HAP-1 (cell line): ENCODE results near the gene LRBA.

Experiments
- DNase-seq, 2 experiments: peaks; one replicate each; pipeline ENCODE4 v3.0.0-alpha.2; 2016 to 2020; ENCODE audit warnings: low spot score in 2 of 2
- H3K27me3 ChIP-seq: fragments of 250-450 bp; sonication (Bioruptor Pico); 2 replicates; pipeline ENCODE4 v1.5.1; 2020; ENCODE audit warnings: low read depth, mild to moderate bottlenecking, moderate library complexity
- H3K36me3 ChIP-seq: fragments of 250-450 bp; sonication (Bioruptor Pico); replicated peaks from 2 replicates; pipeline ENCODE4 v1.5.1; 2020; ENCODE audit warnings: mild to moderate bottlenecking
- H3K4me1 ChIP-seq: fragments of 250-450 bp; sonication (Bioruptor Pico); 2 replicates; pipeline ENCODE4 v1.5.1; 2020; ENCODE audit warnings: mild to moderate bottlenecking
- H3K4me3 ChIP-seq: fragments of 250-450 bp; sonication (Bioruptor Pico); 2 replicates; pipeline ENCODE4 v1.5.1; 2020; ENCODE audit warnings: mild to moderate bottlenecking, moderate library complexity
- H3K9me3 ChIP-seq: fragments of 250-450 bp; sonication (Bioruptor Pico); 2 replicates; pipeline ENCODE4 v1.5.1; 2020; ENCODE audit warnings: mild to moderate bottlenecking, moderate library complexity
- in situ Hi-C: fragments of 300-500 bp; cut with MboI; formaldehyde crosslinking; loops from 3 replicates; pipeline ENCODE4 v1.14.3; 2020; ENCODE audit warnings: low sequenced_read_pairs, inconsistent platforms, mixed read lengths

The LRBA gene

DNA sequence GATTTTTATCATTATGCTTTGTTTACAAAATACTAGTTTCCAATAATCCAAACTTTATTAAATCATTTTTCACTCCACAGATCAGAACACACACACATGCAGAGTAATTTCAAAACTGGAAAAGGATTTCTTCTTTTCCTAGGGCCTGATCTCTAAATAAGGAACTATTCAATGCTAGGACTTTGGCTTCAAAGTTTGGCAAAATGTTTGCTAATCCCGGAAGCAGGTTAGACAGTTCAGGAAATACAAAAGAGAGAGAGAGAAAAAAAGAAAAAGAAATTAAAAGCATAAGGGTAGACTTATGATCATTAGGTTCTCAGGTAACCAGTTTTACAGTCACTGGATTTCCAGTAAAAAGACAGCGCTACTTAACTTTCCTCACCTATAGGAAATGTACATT, 725.9 kb downstream of the LRBA start:
- Histone ChIP-seq H3K4me1 (peaks cover 9% of the 10 kb centered on the region), H3K9me3 (no peaks in the 10 kb centered on the region), H3K36me3 (no peaks in the 10 kb centered on the region), H3K4me3 (no peak overlapping the region), H3K27me3 (no peaks in the 10 kb centered on the region)
- DNase-seq = no peak
- in situ Hi-C loops = no loop called here

DNA sequence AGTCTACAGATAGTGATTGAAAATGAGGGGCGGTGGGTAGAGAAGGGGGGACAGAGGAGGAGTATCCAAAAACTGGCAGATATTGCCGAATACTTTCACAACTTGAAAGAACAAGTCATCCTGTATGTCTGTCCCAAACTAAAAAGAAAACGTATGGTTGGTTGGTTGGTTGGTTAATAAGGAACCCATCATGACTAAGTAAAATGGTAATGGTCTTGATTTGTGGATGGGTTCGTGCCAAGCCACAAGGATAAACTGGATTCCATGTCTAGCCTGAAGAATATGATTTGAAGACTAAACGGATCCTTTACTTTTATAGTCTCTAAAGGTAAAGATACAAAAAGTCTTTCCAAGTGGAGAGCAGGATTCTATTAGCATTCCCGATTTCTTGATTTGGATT, 728.4 kb downstream of the LRBA start:
- Histone ChIP-seq H3K4me1 (peaks cover 15% of the 10 kb centered on the region), H3K9me3 (no peaks in the 10 kb centered on the region), H3K4me3 (no peak overlapping the region), H3K27me3 (no peaks in the 10 kb centered on the region), H3K36me3 (no peaks in the 10 kb centered on the region)
- no peak for DNase-seq
- in situ Hi-C loops = no loop called here

DNA sequence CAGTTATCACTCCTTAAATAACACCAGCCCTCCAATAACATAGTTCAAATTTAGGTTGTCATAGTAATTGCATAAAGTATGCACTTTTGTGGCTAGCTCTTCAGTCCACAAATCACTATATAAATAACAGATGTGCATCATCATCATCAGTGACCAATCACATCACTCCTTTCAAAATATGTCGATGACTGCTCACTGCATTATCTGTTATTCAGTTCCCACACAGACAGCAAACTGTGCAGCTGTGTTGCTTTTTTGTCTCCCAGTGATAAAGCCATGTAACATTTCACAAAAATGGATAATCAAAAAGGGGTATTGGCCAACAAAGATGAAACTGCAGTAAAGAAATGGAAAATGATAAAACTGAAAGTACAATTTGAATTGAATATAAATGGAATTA, 731.4 kb downstream of the LRBA start:
- Histone ChIP-seq H3K27me3 (no peaks in the 10 kb centered on the region), H3K4me3 (no peak overlapping the region), H3K9me3 (no peaks in the 10 kb centered on the region), H3K4me1 (peaks cover 15% of the 10 kb centered on the region), H3K36me3 (no peaks in the 10 kb centered on the region)
- DNase-seq = no peak
- in situ Hi-C loops = no loop called here

DNA sequence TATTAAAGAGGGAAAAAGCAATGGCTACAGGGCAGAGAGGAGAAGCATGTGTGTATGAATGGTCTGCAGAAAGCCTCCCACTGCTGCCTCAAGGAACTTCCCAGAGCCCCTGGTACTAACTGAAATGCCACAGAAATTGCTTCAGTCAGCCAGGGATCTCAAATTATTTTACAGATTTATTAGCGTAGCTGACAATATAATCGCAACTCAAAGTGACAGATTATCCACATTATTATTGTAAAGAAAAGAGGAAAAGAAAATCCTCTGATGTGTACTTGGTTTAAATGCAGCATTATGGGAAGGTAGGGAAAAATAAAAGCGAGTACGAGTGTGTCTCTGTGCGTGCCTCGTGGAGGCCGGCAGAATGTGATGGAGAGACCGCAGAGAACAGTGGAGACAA, 734.1 kb downstream of the LRBA start:
- in situ Hi-C loops = no loop called here
- Histone ChIP-seq H3K9me3 (no peaks in the 10 kb centered on the region), H3K4me1 (peaks cover 7% of the 10 kb centered on the region), H3K36me3 (no peaks in the 10 kb centered on the region), H3K4me3 (no peak overlapping the region), H3K27me3 (no peaks in the 10 kb centered on the region)
- DNase-seq = no peak

DNA sequence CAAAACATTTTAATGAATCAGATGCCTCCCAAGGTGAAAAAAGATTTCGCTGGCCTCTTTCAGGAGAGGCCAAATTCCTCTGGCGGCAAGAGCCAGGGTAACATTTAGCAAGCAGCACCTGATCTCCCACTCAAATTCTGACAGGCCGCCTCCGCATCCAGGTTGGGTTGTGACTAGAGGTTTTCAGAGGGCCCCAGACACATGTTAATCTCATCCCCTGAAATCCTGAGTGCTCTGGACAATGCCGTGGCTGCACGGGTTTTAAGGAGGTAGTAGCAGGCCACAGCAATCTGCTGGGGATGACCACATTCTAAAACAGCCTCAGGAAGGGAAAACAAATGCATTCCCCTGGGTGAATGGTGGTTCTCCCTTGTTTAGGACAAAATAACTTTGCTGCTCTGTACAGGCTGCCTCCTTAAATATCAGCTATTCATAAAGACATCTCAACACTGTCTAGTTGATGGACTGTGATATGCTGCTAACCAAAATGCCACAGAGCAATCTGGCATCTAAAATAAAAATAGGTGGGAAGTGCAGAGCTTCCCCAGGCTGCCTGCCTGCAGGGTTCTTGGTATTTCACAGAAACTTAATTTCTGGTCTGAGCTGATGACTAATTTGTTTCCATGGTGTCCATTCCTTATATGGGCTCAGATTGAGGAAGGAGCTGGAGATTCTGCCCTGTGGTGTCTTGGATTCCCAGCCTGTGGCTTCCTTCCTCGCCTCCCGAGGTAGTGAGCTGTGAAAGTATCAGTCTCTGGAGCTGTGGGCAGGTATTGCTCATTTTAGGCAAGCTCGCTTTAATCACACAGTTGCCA, 734.8 kb downstream of the LRBA start:
- H3K36me3 ChIP-seq = no peaks in the 10 kb centered on the region
- in situ Hi-C loops = no loop called here

DNA sequence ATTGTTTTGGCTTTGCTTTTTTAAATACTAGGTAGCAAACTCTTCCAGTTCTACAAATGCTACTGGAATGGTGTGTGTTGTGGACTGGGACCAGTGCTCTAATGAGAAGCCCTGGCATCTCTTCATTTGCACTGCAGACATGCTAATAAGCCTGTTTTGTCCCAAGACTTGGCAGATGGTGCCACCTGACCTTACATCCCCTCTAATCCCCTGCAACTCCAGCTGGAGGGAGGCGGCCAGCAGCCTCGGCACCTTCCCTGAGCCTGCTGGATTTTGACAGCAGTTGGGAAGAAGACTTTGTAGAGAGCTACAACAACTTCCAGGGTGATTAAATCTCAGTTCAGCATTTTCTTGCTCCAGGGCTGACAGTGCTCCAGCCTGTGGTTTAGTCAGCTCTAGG, 736.9 kb downstream of the LRBA start:
- no peak overlapping the region for H3K4me3 ChIP-seq
- in situ Hi-C loops = no loop called here
- DNase-seq = no peak
- H3K27me3 ChIP-seq = no peaks in the 10 kb centered on the region
- H3K36me3 ChIP-seq = no peaks in the 10 kb centered on the region
- H3K4me1 ChIP-seq = peaks cover 6% of the 10 kb centered on the region; the same call in 1 of the 2 replicates
- H3K9me3 ChIP-seq = no peaks in the 10 kb centered on the region

More for the DNA sequence above, 734.8 kb downstream of the LRBA start:
- no peak for DNase-seq
- no peak overlapping the region for H3K4me3 ChIP-seq
- peaks cover 6% of the 10 kb centered on the region; the same call in 1 of the 2 replicates for H3K4me1 ChIP-seq
- H3K27me3 ChIP-seq = no peaks in the 10 kb centered on the region
- H3K9me3 ChIP-seq = no peaks in the 10 kb centered on the region

DNA sequence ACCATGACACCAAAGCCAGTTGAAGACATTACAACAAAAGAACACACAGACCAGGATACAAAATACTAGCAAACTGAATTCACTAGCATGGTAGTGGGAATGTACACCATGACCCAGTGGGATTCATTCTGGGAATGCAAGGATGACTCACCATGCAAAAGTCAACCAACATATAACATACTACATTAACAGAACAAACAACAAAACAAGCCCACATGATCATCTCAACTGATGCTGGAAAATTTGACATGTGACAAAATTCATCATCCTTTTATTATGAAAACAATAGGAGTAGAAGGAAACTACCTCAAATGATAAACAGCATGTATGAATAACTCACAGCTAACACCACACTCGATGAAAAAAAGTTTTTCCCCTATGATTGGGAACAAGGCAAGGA, 746.6 kb downstream of the LRBA start:
- Histone ChIP-seq H3K27me3 (no peaks in the 10 kb centered on the region), H3K9me3 (no peaks in the 10 kb centered on the region), H3K4me1 (no peaks in the 10 kb centered on the region), H3K36me3 (no peaks in the 10 kb centered on the region), H3K4me3 (no peak overlapping the region)
- in situ Hi-C loops = no loop called here
- DNase-seq = no peak

DNA sequence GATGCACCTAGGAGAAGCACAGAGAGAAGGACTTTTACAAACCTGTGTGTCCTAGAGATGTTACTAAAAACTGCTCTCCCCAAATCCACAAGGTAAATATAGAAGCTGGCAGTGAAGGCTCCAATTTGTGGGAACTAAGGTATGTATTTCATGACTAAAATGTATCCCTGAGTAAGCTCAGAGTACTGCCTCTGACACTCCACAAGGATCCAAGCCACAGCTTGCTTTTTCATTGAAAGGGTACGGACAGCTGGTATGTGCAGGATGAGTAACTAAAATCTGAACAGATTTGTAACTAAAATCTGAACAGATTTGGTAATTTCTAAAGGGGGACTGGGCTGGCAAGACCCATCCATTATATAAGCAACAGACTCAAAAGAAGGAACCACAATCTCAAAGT, 749.3 kb downstream of the LRBA start:
- Histone ChIP-seq H3K36me3 (no peaks in the 10 kb centered on the region), H3K27me3 (no peaks in the 10 kb centered on the region), H3K4me3 (no peak overlapping the region), H3K9me3 (no peaks in the 10 kb centered on the region), H3K4me1 (no peaks in the 10 kb centered on the region)
- in situ Hi-C loops = no loop called here
- no peak for DNase-seq

DNA sequence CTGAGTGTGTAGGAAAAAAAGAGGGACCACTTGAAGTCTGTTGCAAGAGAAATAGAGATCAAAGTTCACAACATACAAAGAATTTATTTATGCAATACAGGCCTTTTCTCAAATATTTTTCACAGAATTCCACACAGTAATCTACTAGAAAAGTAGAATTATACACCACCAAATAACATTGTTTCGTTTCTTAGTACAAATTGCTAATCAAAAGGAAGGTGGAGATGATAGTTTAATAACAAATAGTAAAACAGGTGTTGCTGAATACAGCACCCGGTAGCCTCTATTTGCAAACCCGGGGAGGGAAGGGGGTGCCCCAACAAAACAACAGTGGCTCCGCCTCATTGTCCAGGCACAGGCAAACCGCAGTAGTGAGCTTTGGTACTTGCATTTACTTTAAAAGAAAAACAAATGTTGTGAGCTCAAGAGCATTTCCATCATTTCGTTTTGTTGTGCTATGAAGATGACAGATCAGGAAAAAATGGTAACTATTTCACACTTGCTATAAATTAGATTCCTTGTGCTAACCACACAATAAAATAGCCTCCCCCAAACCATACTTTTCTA, 750.4 kb downstream of the LRBA start:
- no peaks in the 10 kb centered on the region for H3K4me1 ChIP-seq
- no peaks in the 10 kb centered on the region for H3K27me3 ChIP-seq
- no peaks in the 10 kb centered on the region for H3K36me3 ChIP-seq
- no peak for DNase-seq
- H3K4me3 ChIP-seq = no peak overlapping the region
- H3K9me3 ChIP-seq = no peaks in the 10 kb centered on the region
- in situ Hi-C loops = no loop called here

DNA sequence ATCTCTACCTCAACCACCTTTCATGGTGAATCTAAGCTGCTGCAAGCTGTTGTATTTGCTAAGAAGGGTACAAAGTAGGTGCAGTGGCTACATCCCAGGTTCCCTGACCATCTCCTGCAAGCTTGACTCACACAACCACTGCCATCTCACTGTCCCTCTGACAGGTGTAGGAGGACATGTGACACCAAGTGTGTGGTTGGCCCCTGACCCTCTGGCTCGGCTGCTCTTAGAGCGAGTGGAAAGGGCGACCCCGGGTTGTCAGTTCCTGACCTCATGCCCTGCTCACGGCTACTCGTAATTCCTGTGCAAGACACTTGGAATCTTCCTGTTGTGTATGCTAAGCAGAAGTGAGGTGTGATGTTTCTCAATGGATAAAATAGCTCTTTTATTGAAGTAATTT, 752.5 kb downstream of the LRBA start:
- Histone ChIP-seq H3K9me3 (no peaks in the 10 kb centered on the region), H3K36me3 (no peaks in the 10 kb centered on the region), H3K4me3 (no peak overlapping the region), H3K27me3 (no peaks in the 10 kb centered on the region), H3K4me1 (no peaks in the 10 kb centered on the region)
- in situ Hi-C loops = no loop called here
- no peak for DNase-seq

DNA sequence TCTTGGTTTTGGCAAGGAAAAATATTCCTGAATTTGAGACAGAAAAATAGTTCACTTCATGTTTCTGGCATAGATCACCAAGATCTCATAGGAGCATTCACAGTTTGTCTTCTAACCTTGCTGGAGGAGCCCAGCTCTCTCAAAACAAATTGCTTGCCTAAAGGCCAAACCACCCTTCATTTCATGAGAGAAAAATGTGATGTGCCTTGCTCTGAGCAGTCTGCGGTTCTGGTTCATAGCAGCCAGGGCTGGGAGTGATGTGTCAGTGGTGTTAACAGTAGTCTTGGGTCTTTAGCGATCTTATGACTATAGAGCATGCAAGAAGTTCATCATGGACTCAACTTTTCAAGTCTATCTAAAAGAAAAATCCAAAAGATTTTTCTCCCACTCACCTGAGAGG, 753.5 kb downstream of the LRBA start:
- in situ Hi-C loops = no loop called here
- H3K4me3 ChIP-seq = no peak overlapping the region

DNA sequence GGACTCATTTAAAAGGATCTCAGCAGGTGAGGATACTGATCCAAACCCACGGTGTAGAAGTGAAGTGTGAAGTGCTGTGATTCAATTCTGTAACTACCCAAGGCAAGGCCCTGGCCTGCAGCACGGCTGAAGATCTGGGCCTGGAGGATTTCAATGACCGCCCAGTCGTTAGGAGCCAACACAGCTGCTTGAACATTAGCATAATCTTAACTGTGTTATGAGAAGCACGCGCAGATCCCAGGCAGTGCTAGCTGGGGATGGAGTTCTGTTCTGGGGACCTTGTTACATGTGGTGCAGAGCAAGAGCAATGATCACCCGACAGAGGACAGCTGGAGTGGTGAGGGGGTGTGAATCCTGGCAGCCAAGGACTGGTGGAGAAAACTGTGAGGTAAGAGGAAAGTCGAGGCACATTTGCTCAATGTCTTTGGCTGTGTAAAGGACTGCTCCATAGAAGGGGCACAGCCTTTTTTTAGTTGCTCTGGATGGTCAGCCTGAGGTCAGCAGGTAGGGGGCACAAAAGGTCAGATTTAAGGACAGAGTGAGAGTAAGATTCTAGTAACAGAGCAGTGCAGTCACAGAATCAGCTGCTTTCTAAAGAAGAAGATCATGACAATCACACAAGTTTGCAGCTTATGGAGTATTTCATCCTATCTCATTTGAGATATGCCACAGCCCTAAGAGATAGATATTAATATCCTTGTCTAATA, 755.1 kb downstream of the LRBA start:
- Histone ChIP-seq H3K36me3 (no peaks in the 10 kb centered on the region), H3K4me3 (no peak overlapping the region), H3K9me3 (no peaks in the 10 kb centered on the region), H3K27me3 (no peaks in the 10 kb centered on the region), H3K4me1 (no peaks in the 10 kb centered on the region)
- in situ Hi-C loops = no loop called here
- DNase-seq = no peak

More for the DNA sequence above, 753.5 kb downstream of the LRBA start:
- H3K36me3 ChIP-seq = no peaks in the 10 kb centered on the region
- DNase-seq = no peak
- no peaks in the 10 kb centered on the region for H3K9me3 ChIP-seq
- H3K4me1 ChIP-seq = no peaks in the 10 kb centered on the region
- no peaks in the 10 kb centered on the region for H3K27me3 ChIP-seq

DNA sequence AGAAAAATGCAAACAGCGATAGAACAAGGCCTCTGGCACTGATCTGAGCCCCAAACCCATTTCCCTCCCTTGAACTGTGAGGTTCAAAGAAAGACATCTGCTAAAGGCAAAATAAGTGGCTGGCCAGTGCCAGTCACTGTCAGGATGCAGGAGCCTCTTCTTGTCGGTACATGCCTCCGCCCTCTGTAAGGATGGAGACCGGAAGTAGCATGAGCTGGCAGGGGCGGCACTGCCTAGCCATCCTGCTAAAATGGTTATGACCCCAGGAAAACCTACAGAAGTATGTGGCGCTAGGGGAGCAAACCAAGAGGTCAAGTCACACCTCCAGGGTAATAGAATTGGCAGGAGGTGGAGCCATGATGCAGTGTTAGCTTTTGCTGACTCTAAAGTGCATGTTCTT, 756.5 kb downstream of the LRBA start:
- DNase-seq = no peak
- H3K4me1 ChIP-seq = no peaks in the 10 kb centered on the region
- no peaks in the 10 kb centered on the region for H3K27me3 ChIP-seq
- in situ Hi-C loops = no loop called here
- no peak overlapping the region for H3K4me3 ChIP-seq
- H3K9me3 ChIP-seq = no peaks in the 10 kb centered on the region
- no peaks in the 10 kb centered on the region for H3K36me3 ChIP-seq
